Forelimb muscle (tissue), 1 donor: Measurements from ENCODE around the gene TMEM40. TPM values are rescaled to one million over a fixed set of nuclear protein-coding genes. Genes with fewer than 3 reads are reported as not detected.

ENCODE experiments used
- polyA plus RNA-seq: library from polyadenylated mRNA; unstranded; fragments of 120-200 nt; gene quantifications from one replicate; pipeline ENCODE4 v1.2.1, GENCODE V29; 2013; ENCODE audit not compliant: insufficient read length

The TMEM40 gene
- polyA plus RNA-seq, 1 donor = 30.9 TPM

Other genes with a start within 250 kb of the TMEM40 start
- 0.90 TPM for gene MKRN2OS, start 213.8 kb downstream of the TMEM40 start, polyA plus RNA-seq
- 27.0 TPM for gene MKRN2, start 202.2 kb downstream of the TMEM40 start, polyA plus RNA-seq
- 105 TPM for gene RAF1, start 95.1 kb downstream of the TMEM40 start, polyA plus RNA-seq
- gene CAND2, start 37.4 kb upstream of the TMEM40 start, polyA plus RNA-seq = 59.0 TPM
- gene RPL32, start 82.3 kb upstream of the TMEM40 start, polyA plus RNA-seq = 3,469 TPM